Measurements from ENCODE around the gene DUSP15.

DNA sequence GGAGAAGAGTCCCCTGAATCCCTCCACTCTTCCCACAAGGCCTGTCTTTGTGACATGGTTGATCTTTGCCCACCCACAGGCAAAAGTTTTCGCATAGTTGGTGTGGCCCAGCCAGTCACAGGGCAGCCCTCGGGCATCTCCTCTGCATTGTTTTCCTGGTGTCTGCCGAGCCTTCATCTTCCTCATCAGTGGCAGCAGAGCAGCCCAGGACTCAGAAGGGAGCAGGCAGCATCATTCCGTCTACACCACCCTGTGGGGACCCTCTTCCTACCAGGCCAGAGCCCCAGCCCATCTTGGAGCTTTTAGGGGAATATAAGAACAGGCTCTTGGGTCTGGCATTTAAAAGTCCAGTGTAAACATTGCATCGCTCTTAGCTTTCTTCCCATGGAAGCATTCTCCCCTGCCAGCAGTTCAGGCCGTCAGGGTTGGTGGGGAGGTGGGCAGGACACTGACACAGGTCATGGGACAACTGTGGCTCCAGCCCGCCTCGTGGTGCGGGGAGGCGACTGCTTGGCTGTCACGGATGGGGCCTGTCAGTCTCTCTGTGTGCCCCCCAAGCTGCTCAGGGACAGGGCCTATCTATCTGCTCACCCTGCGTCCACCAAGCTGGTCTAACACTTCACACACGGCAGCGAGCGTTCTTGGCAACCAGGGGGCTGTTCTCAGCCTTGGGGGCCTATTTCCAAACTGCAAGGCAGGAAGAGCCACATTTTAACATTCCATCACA lies 43.3 kb upstream of the DUSP15 start:
- TF ChIP-seq, protein P1, sequence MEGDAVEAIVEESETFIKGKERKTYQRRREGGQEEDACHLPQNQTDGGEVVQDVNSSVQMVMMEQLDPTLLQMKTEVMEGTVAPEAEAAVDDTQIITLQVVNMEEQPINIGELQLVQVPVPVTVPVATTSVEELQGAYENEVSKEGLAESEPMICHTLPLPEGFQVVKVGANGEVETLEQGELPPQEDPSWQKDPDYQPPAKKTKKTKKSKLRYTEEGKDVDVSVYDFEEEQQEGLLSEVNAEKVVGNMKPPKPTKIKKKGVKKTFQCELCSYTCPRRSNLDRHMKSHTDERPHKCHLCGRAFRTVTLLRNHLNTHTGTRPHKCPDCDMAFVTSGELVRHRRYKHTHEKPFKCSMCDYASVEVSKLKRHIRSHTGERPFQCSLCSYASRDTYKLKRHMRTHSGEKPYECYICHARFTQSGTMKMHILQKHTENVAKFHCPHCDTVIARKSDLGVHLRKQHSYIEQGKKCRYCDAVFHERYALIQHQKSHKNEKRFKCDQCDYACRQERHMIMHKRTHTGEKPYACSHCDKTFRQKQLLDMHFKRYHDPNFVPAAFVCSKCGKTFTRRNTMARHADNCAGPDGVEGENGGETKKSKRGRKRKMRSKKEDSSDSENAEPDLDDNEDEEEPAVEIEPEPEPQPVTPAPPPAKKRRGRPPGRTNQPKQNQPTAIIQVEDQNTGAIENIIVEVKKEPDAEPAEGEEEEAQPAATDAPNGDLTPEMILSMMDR (conservative IDR thresholded peaks at IDR 0.05; ENCODE audit: low read depth, low read length) = no peak
- no peak for TF ChIP-seq EZH2 (IDR thresholded peaks at IDR 0.05; ENCODE audit: low read length, unreplicated experiment)
- no peak for TF ChIP-seq EZH2phosphoT487 (IDR thresholded peaks at IDR 0.05; ENCODE audit: borderline replicate concordance, low read length)
